ENCODE data around the gene CILP. TPM values are rescaled to one million over a fixed set of nuclear protein-coding genes. Genes with fewer than 3 reads are reported as not detected.
"Not testable (repeated sequence)": the region's sequence is repeated elsewhere in the genome, so short reads cannot be mapped to it uniquely, and the experiment has no call there.

CILP gene
- total RNA-seq, 1 donor from 2014 or later, result 0.12 TPM

- Mint-ChIP-seq H3K36me3 (ENCODE audit: low read depth) (no peaks in the 10 kb centered on the region), H3K9me3 (no peaks in the 10 kb centered on the region), H3K27ac (ENCODE audit: unreplicated experiment) (no peak overlapping the region), H3K4me3 (peak overlapping the region; percentile 85), H3K4me1 (peaks cover 11% of the 10 kb centered on the region), H3K27me3 (ENCODE audit: low read depth) (no peaks in the 10 kb centered on the region)
- TF ChIP-seq, protein P1, sequence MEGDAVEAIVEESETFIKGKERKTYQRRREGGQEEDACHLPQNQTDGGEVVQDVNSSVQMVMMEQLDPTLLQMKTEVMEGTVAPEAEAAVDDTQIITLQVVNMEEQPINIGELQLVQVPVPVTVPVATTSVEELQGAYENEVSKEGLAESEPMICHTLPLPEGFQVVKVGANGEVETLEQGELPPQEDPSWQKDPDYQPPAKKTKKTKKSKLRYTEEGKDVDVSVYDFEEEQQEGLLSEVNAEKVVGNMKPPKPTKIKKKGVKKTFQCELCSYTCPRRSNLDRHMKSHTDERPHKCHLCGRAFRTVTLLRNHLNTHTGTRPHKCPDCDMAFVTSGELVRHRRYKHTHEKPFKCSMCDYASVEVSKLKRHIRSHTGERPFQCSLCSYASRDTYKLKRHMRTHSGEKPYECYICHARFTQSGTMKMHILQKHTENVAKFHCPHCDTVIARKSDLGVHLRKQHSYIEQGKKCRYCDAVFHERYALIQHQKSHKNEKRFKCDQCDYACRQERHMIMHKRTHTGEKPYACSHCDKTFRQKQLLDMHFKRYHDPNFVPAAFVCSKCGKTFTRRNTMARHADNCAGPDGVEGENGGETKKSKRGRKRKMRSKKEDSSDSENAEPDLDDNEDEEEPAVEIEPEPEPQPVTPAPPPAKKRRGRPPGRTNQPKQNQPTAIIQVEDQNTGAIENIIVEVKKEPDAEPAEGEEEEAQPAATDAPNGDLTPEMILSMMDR (conservative IDR thresholded peaks at IDR 0.05), result peak; percentile 84
- peak; percentile 26 for DNase-seq (ENCODE audit: low read depth, low spot score)
These were observed 22.1 kb downstream of the CILP start for GRCh38 chr15:65189102-65189740.

- not testable (repeated sequence) for H3K4me3 Mint-ChIP-seq; H3K27ac Mint-ChIP-seq (ENCODE audit: unreplicated experiment); H3K36me3 Mint-ChIP-seq (ENCODE audit: low read depth); H3K27me3 Mint-ChIP-seq (ENCODE audit: low read depth); DNase-seq (ENCODE audit: low read depth, low spot score); H3K9me3 Mint-ChIP-seq
- peaks cover 18% of the 10 kb centered on the region for H3K4me1 Mint-ChIP-seq
These were observed 22.8 kb downstream of the CILP start for GRCh38 chr15:65188472-65188871.

DNA sequence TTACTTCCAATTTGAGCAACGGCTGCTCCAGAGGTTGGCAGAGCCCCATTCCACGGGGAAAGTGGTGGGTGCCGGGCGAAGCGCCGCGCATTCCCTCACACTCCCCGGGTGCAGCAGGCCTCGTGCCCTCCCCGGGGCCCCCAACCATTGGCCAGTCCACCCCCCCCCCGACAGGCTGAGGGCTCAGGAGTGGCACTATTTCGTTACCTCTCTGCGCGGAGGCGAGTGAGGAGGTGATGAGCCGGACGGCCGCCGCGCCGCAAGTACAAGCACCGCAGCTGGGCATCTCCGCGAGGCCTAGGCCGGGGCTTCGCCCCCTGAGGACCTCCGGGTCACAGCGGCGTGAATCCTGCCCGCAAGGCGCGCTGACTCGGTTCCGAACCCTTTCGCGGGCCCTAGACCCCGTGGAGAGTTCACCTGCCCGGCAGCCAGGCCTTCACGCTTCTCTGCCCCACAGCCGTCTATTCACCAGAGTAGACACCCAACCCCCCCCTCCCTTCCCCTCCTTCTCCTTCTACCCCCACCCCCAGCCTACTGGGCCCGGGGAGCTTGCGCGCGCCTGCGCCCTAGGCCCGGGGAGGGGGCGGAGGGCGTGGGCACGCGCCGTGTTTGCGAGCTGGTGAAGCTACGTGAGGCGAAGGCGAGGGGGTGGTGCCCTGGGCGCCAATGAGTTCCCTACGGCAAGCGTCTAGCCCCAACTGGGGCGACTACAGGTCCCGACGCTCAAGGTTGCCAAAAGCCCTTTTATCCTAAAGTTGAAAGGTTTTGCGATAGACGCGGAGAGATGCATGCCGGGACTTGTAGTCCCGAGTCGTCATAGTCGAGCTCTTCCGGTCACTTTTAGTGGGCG lies 26.2 kb downstream of the CILP start, which contains the start of gene CLPX:
CLPX (minus strand) TSS at position 475 of the 850 bp plus-strand sequence; CDS start at position 286, 189 bp downstream.
- TF ChIP-seq, protein P1 (conservative IDR thresholded peaks at IDR 0.05), result no peak
- Mint-ChIP-seq H3K9me3 (no peaks in the 10 kb centered on the region), H3K4me3 (peak within 1 kb of the TSS; percentile 97), H3K27me3 (ENCODE audit: low read depth) (no peaks in the 10 kb centered on the region), H3K4me1 (peaks cover 31% of the 10 kb centered on the region), H3K36me3 (ENCODE audit: low read depth) (no peaks in the 10 kb centered on the region), H3K27ac (ENCODE audit: unreplicated experiment) (peak within 1 kb of the TSS; percentile 95)
- peak; percentile 72 for DNase-seq (ENCODE audit: low read depth, low spot score)

DNA sequence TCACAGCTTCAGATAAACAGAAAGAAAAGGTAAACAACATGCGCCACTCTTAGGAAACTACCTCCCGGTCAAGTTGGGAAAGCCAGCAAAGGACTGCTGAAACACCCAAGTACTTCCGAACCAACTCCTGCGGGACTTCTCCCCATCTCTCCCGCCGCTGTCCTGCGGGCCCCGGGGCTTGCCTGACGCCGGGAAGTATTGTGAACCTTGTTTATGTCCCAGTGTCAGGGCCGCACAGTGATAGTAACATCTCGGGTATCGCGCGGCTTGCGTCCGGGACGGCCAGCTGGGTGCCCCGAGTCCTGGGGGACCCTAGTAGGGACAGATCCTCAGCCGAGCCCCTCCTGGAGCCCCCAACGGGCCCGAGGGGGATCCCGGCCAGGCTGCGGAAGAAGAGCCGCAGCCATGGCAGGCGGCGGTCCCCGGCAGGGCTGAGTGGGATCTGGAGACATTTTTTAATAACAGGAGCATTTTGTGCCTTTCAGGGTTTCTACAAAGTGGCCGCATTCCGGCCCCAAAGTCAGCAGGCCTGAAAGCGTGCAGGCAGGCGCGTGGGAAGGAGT lies 26.9 kb downstream of the CILP start:
- Mint-ChIP-seq H3K4me3 (peak overlapping the region; percentile 97), H3K4me1 (peaks cover 31% of the 10 kb centered on the region), H3K27me3 (ENCODE audit: low read depth) (no peaks in the 10 kb centered on the region), H3K27ac (ENCODE audit: unreplicated experiment) (peak overlapping the region; percentile 75), H3K36me3 (ENCODE audit: low read depth) (no peaks in the 10 kb centered on the region), H3K9me3 (no peaks in the 10 kb centered on the region)
- DNase-seq (ENCODE audit: low read depth, low spot score), result peak; percentile 40
- TF ChIP-seq, protein P1 (conservative IDR thresholded peaks at IDR 0.05), result no peak

- Mint-ChIP-seq H3K4me3 (peak overlapping the region; percentile 97), H3K27me3 (ENCODE audit: low read depth) (no peaks in the 10 kb centered on the region), H3K4me1 (peaks cover 27% of the 10 kb centered on the region), H3K36me3 (ENCODE audit: low read depth) (no peaks in the 10 kb centered on the region), H3K9me3 (no peaks in the 10 kb centered on the region), H3K27ac (ENCODE audit: unreplicated experiment) (no peak overlapping the region)
- no peak for DNase-seq (ENCODE audit: low read depth, low spot score)
- TF ChIP-seq, protein P1 (conservative IDR thresholded peaks at IDR 0.05), result peak; percentile 15
These were observed 27.5 kb downstream of the CILP start for GRCh38 chr15:65183865-65184159.
